Measurements from ENCODE around the gene MANSC1.
"Not testable (repeated sequence)": the region's sequence is repeated elsewhere in the genome, so short reads cannot be mapped to it uniquely, and the experiment has no call there.

MANSC1 gene

DNA sequence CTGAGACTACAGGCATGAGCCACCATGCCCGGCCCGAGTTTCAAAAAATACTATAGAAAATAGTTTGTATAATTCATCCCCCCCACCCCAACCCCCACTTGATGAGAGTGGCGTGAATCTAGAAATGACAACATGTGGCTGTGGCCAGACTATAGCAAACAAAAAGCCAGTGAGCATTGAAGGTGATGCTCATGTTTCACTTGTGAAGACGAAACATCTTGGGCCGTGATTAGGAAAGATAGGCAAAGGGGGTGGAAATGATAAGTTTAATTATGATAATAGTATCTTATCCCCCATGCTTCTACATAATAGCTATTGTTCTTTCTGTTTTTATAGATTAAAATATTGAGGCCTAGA, 15.4 kb upstream of the MANSC1 start:
- no peak for DNase-seq

- DNase-seq: no peak
Measured at GRCh38 chr12:12364787-12365445, 14.9 kb upstream of the MANSC1 start.

DNA sequence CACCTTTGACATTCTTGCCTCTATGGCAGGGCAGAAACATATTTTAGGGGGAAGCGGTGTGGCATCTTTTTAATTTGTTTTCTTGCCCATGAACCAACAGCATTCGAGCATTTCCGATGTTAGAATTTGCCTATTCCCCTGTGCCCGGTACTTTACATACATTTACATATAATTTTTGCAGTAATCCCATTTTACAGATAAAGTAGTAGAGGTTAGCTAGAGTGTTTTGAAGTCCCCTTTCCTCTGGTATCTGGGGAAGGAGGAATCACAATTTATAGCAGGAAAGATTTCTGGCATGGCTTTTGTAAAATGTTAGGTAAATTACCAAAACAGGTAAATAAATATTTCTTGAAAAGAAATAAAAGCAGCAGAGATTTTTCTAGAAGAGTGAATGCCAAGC, 8.5 kb upstream of the MANSC1 start:
- DNase-seq: no peak

DNA sequence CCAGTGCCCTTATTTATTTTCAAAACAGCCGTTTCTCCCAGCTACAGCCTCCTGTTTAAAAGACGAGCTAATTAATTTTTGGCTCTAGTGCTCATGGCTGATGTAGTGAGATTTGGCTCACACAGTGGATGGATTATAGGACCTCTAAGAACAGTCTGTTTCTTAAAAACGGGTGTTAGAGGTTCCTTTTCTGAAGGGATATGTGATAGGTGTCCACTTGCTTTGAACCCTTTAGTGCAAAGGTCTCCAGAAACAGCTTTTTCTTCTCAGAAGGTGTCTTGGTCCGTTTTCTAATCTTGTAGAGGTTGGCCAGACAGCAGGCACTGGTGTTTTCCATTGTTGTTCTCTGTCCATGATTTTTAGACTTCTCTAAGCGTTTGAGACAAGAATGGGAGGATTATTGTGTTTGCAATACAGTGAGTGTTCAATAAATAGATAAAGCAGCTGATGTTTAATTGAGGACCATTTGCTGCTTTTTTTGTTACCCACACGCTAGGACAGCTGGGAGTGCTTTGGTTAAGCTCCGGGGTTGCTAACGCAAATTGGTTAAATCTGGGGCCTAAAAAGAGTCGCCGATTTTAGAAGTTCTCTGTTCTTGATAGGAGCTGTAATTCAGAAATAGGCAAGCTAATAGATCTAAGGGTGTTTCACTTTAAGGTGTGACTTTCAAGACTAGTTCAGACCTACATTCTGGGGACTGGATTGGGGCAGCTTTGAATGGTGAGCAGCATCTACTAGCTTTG, 7.8 kb upstream of the MANSC1 start:
- DNase-seq: no peak

GRCh38 chr12:12356896-12357718, 7.1 kb upstream of the MANSC1 start, which contains the start of gene BORCS5:
BORCS5 (plus strand) TSS chr12:12357078; CDS start chr12:12357452, 374 bp downstream.
- peak; percentile 88 for DNase-seq

- no peak for DNase-seq
Measured at GRCh38 chr12:12356467-12356895, 6.4 kb upstream of the MANSC1 start.

DNA sequence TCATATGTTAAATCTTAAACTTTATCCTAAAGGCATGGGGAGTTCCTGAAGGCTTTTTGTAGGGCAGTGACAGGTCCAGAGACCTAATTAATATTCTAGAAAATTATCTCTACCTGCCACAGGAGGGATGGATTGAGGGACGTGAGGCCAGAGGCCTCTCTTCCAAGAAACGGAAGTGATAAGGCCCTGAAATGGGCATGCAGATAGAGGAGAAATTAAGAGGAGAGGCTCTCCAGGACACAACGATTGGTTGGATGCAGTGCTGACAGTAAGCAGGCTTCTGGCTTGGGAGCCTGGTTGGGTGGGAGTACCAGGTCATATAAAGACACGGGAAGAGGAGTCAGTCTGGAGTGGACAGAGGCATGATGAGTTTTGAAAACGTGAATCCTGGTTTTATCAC, 3.8 kb upstream of the MANSC1 start:
- no peak for DNase-seq

GRCh38 chr12:12353276-12353675, 3.2 kb upstream of the MANSC1 start:
- DNase-seq: no peak

DNA sequence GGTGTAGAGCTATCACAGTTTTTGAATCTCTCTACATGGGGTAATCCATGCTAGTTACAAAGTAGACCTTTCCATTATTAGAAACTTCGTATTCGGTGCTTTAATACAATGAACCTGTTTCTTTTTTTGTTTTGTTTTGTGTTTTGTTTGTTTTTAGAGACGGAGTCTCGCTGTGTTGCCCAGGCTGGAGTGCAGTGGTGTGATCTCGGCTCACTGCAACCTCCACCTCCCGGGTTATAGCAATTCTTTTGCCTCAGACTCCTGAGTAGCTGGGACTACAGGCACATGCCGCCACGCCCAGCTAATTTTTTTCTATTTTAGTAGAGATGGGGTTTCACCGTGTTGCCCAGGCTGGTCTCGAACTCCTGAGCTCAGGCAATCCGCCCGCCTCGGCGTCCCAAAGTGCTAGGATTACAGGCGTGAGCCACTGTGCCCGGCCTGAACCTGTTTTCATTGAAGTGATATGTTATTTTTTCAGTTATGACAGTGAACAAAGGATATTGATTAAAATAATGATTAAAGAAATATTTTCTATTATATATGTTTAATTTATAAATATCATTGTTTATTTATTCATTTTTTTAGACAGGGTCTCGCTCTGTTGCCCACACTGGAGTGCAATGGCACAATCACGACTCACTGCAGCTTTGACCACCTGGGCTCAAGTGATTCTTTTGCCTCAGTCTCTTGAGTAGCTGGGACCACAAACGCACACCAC, 1.6 kb upstream of the MANSC1 start:
- DNase-seq: not testable (repeated sequence)

GRCh38 chr12:12350868-12351463, 924 bp upstream of the MANSC1 start:
- no peak for DNase-seq

- no peak for DNase-seq
Measured at GRCh38 chr12:12338527-12339168, 11.4 kb downstream of the MANSC1 start.

DNA sequence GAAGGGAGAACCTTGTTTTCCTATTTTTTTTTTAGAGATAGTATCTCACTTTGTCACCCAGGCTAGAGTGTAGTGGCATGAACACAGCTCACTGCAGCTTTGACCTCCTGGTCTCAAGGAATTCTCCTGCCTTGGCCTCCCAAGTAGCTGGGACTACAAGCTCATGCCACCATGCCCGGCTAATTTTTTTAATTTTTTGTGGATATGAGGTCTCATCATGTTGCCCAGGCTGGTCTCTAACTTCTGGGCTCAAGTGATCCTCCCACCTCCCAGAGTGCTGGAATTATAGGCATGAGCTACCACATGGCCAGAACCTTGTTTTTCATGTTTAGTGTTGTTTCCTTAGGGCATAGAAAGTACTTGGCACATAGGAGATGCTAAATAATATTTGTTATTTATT, 13.5 kb downstream of the MANSC1 start:
- no peak for DNase-seq

GRCh38 chr12:12336049-12336411, 14.0 kb downstream of the MANSC1 start:
- no peak for DNase-seq

GRCh38 chr12:12334367-12335040, 15.5 kb downstream of the MANSC1 start:
- no peak for DNase-seq

GRCh38 chr12:12333407-12334366, 16.4 kb downstream of the MANSC1 start:
- no peak for DNase-seq

DNA sequence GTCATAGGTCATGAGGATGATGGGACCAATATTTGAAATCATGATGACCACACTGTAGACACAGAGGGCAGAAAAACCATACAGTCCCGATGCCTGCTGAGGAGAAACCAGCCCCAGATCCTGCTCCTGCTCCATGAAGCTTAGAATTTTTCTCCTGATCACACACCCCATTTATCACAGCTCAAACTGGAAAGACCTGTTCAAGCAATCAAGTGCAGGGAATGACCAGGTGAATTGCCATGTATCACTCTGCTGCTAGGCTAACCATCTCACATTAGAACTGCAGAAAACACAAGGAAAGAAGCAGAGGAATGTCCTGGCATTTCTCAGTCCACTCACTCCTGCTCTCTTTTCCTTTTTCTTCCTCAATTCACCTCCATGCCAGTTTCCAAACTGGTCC, 18.1 kb downstream of the MANSC1 start:
- no peak for DNase-seq

DNA sequence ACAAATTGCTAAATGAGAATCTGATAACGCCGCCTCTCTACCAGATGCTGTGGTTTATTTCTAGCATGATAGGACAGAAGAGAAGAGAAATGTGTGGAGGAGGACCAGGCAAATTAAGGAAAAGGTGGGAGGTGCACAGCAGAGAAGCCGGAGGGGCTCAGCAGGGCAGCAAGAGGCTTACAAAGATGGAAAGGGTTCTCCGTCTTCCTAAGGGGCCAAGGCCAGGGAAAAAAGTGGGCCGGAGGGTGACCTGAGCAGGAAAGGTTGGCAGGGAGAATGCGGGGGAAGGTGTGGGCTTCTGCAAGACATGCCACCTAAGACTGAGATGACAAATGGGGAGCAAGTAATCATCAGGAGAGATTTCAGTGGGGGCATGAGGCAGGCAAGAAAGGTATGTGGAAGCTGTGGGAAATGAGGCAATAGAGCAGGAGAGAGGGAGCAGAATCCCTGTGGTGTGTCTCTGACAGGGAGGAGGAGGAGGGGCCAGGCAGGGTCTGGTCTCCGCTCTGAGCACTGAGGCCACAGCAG, 18.7 kb downstream of the MANSC1 start:
- DNase-seq: no peak

DNA sequence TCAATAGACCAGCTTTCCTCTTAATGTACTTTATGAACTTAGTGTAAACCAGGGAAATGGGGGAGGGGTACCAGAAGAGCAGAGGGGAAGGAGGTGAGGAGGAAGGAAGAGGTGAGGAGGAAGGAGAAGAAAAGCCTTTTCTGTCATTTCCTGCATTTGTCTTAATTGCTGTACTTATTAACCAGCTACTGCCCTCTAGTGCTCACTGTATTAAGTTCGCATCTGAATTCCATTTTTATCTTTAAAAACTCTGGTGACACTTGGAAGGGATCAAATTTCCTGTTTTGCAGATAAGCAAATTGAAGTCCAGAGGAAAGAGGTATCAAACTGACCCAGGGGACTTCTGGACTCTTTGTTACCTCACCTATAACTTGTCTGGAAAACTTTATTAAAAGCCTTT, 22.2 kb downstream of the MANSC1 start:
- DNase-seq: no peak

- DNase-seq: no peak
Measured at GRCh38 chr12:12326262-12326661, 23.8 kb downstream of the MANSC1 start.

GRCh38 chr12:12323591-12323990, 26.5 kb downstream of the MANSC1 start:
- DNase-seq: no peak
